Fibroblast of skin of back (primary cell): Measurements from ENCODE around the gene DCLK2.
"Not testable (repeated sequence)": the region's sequence is repeated elsewhere in the genome, so short reads cannot be mapped to it uniquely, and the experiment has no call there.

Experiments
- DNase-seq: peaks from one replicate; pipeline ENCODE4 v3.0.0-alpha.2; 2013

The DCLK2 gene

GRCh38 chr4:150155391-150155790 lies 77.1 kb downstream of the DCLK2 start:
- no peak for DNase-seq

GRCh38 chr4:150156543-150156942 lies 78.3 kb downstream of the DCLK2 start:
- DNase-seq, result no peak

- no peak for DNase-seq
These were observed 79.8 kb downstream of the DCLK2 start for GRCh38 chr4:150158041-150158440.

GRCh38 chr4:150160473-150160872 lies 82.2 kb downstream of the DCLK2 start:
- no peak for DNase-seq

GRCh38 chr4:150161109-150161508 lies 82.9 kb downstream of the DCLK2 start:
- no peak for DNase-seq

- not testable (repeated sequence) for DNase-seq
These were observed 83.8 kb downstream of the DCLK2 start for GRCh38 chr4:150162020-150162419.

- DNase-seq, result no peak
These were observed 85.8 kb downstream of the DCLK2 start for GRCh38 chr4:150164055-150164454.

GRCh38 chr4:150164956-150165629 lies 86.8 kb downstream of the DCLK2 start:
- no peak for DNase-seq

- no peak for DNase-seq
These were observed 88.8 kb downstream of the DCLK2 start for GRCh38 chr4:150167054-150167453.

GRCh38 chr4:150173432-150173861 lies 95.2 kb downstream of the DCLK2 start:
- DNase-seq, result no peak

GRCh38 chr4:150173982-150174398 lies 95.7 kb downstream of the DCLK2 start:
- no peak for DNase-seq

GRCh38 chr4:150176547-150176946 lies 98.3 kb downstream of the DCLK2 start:
- peak; percentile 67 for DNase-seq

- peak; percentile 61 for DNase-seq
These were observed 99.9 kb downstream of the DCLK2 start for GRCh38 chr4:150178161-150178560.

GRCh38 chr4:150181536-150181935 lies 103.3 kb downstream of the DCLK2 start:
- DNase-seq, result peak; percentile 58

GRCh38 chr4:150182794-150183193 lies 104.5 kb downstream of the DCLK2 start:
- no peak for DNase-seq

GRCh38 chr4:150185033-150185432 lies 106.8 kb downstream of the DCLK2 start:
- DNase-seq, result not testable (repeated sequence)

GRCh38 chr4:150192986-150193385 lies 114.7 kb downstream of the DCLK2 start:
- DNase-seq, result no peak

- not testable (repeated sequence) for DNase-seq
These were observed 119.0 kb downstream of the DCLK2 start for GRCh38 chr4:150197256-150197655.

- no peak for DNase-seq
These were observed 120.8 kb downstream of the DCLK2 start for GRCh38 chr4:150199056-150199455.

GRCh38 chr4:150205016-150205415 lies 126.8 kb downstream of the DCLK2 start:
- no peak for DNase-seq

- no peak for DNase-seq
These were observed 128.0 kb downstream of the DCLK2 start for GRCh38 chr4:150206265-150206664.

GRCh38 chr4:150206954-150207353 lies 128.7 kb downstream of the DCLK2 start:
- DNase-seq, result no peak

GRCh38 chr4:150207871-150208270 lies 129.6 kb downstream of the DCLK2 start:
- DNase-seq, result no peak

GRCh38 chr4:150209140-150209829 lies 131.0 kb downstream of the DCLK2 start:
- DNase-seq, result peak; percentile 52
